HG03571 (cell line): Measurements from ENCODE around the gene SIGLEC11.
"Not testable (repeated sequence)": the region's sequence is repeated elsewhere in the genome, so short reads cannot be mapped to it uniquely, and the experiment has no call there.

ENCODE experiments used
- ATAC-seq: cut with Tn5 transposase; IDR thresholded peaks from one replicate; pipeline ENCODE4 v1.9.1; 2021; ENCODE audit not compliant: unreplicated experiment

The SIGLEC11 gene

GRCh38 chr19:49981603-49982593 lies 20.9 kb upstream of the SIGLEC11 start:
- no peak for ATAC-seq

- no peak for ATAC-seq
These were observed 17.4 kb upstream of the SIGLEC11 start for GRCh38 chr19:49978324-49978723.

GRCh38 chr19:49977881-49978280 lies 16.9 kb upstream of the SIGLEC11 start:
- ATAC-seq = no peak

GRCh38 chr19:49977076-49977475 lies 16.1 kb upstream of the SIGLEC11 start:
- ATAC-seq = no peak

- no peak for ATAC-seq
These were observed 15.5 kb upstream of the SIGLEC11 start for GRCh38 chr19:49976496-49976895.

GRCh38 chr19:49975051-49975450 lies 14.1 kb upstream of the SIGLEC11 start:
- no peak for ATAC-seq

- ATAC-seq = no peak
These were observed 13.0 kb upstream of the SIGLEC11 start for GRCh38 chr19:49973987-49974386.

GRCh38 chr19:49972841-49973240 lies 11.9 kb upstream of the SIGLEC11 start:
- no peak for ATAC-seq

GRCh38 chr19:49971991-49972411 lies 11.0 kb upstream of the SIGLEC11 start:
- ATAC-seq = no peak

GRCh38 chr19:49969355-49969754 lies 8.4 kb upstream of the SIGLEC11 start:
- not testable (repeated sequence) for ATAC-seq

GRCh38 chr19:49968279-49968922 lies 7.4 kb upstream of the SIGLEC11 start:
- ATAC-seq = no peak

- not testable (repeated sequence) for ATAC-seq
These were observed 1.1 kb downstream of the SIGLEC11 start for GRCh38 chr19:49959892-49960291.

- ATAC-seq = not testable (repeated sequence)
These were observed 2.4 kb downstream of the SIGLEC11 start for GRCh38 chr19:49958596-49958995.

- ATAC-seq = not testable (repeated sequence)
These were observed 2.8 kb downstream of the SIGLEC11 start for GRCh38 chr19:49958144-49958543.

GRCh38 chr19:49957262-49957915 lies 3.6 kb downstream of the SIGLEC11 start:
- ATAC-seq = no peak

- ATAC-seq = no peak
These were observed 4.9 kb downstream of the SIGLEC11 start for GRCh38 chr19:49956115-49956495.

GRCh38 chr19:49954933-49955332 lies 6.0 kb downstream of the SIGLEC11 start:
- no peak for ATAC-seq

- ATAC-seq = no peak
These were observed 6.7 kb downstream of the SIGLEC11 start for GRCh38 chr19:49954092-49954829.

GRCh38 chr19:49953416-49953815 lies 7.6 kb downstream of the SIGLEC11 start:
- no peak for ATAC-seq

- no peak for ATAC-seq
These were observed 8.1 kb downstream of the SIGLEC11 start for GRCh38 chr19:49952906-49953305.

- ATAC-seq = no peak
These were observed 8.5 kb downstream of the SIGLEC11 start for GRCh38 chr19:49952479-49952836.
